ENCODE measurements around the gene KLHDC7A. TPM values are rescaled to one million over a fixed set of nuclear protein-coding genes. Genes with fewer than 3 reads are reported as not detected.
A peak's percentile ranks its signal among the peaks of the same experiment; 100 is the strongest.

Gene KLHDC7A
- total and polyA plus RNA-seq, 10 of the 15 experiments (the other 5 are each of a cell fraction or from before 2014, with no cell fraction given) = not detected

DNA sequence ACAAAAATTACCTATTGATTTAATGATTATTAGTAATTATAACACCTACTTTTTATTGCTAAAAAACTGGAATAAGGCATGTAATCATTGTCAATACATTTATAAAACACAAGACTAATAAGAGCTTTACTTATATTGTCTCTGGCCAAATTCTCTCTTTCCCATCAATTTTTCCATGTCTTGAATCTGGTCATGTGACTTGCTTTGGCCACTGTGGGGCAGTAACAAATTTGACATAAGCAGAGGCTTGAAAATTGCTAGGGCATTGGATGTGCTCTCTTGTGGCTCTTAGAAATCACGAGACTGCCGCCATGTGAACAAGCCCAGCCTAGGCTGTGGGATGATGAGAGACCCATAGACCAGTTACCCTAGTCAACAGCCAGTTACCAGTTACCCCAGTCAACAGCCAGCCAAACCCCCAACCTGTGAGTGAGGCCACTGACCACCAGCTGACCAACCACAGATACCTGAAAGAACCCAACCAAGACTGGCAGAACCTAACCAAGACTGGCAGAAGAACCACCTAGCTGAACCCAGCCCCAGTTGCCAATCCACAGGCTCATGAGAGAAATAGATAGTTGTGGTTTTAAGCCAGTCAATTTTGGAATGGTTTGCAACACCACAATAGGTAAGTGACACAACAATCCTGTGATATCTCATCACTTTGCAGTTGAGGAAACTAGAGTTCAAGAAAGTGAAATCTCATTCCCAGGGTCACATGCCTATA, 8.8 kb downstream of the KLHDC7A start (continued):
- no peak for TF ChIP-seq KDM1A (IDR thresholded peaks at IDR 0.05; ENCODE audit: borderline replicate concordance)
- TF ChIP-seq, protein P1, sequence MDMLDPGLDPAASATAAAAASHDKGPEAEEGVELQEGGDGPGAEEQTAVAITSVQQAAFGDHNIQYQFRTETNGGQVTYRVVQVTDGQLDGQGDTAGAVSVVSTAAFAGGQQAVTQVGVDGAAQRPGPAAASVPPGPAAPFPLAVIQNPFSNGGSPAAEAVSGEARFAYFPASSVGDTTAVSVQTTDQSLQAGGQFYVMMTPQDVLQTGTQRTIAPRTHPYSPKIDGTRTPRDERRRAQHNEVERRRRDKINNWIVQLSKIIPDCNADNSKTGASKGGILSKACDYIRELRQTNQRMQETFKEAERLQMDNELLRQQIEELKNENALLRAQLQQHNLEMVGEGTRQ (IDR thresholded peaks at IDR 0.05; ENCODE audit: borderline replicate concordance, low read depth, low read length) = no peak

DNA sequence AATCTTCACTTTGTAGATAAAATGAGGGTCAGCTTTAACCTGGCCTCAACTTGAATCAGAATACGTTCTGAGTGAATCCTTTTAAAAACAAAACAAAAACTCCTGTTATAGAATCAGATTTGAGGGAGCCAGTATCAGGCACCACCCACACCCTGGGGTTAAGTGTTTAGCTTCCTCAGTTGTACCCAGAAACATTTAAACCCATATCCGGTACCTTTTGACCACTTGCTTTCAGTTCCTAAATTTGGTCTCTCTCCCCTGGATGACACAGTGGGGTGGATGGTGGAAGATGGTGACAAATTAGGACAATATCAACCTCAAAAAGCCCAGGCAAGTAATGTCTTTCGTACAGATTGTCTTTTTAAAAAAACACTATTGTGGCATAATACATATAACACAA, 10.4 kb downstream of the KLHDC7A start:
- Histone ChIP-seq H3K27ac (ENCODE audit: control insufficient read depth, insufficient read depth) (no peak overlapping the region), H2AFZ (ENCODE audit: control insufficient read depth, low read depth, low read length) (no peak overlapping the region), H3K9me3 (replicated peaks; ENCODE audit: control insufficient read depth, insufficient read depth, low read length) (no peaks in the 10 kb centered on the region; the same call in 2 of the 3 replicates), H3K79me2 (ENCODE audit: control insufficient read depth, insufficient read depth, low read length) (no peaks in the 10 kb centered on the region), H3K9ac (ENCODE audit: control insufficient read depth, insufficient read depth, low read length) (no peak overlapping the region), H3K4me3 (no peak overlapping the region), H3K36me3 (ENCODE audit: control insufficient read depth in 2 of 2, insufficient read depth in 2 of 2, low read length in 1 of 2) (no peaks in the 10 kb centered on the region), H3K4me2 (ENCODE audit: control insufficient read depth, insufficient read depth) (no peak overlapping the region), H3K4me1 (ENCODE audit: control insufficient read depth, insufficient read depth, low read length) (no peaks in the 10 kb centered on the region; the same call in 1 of the 2 replicates), H4K20me1 (ENCODE audit: control insufficient read depth, insufficient read depth) (no peaks in the 10 kb centered on the region), H3K27me3 (replicated peaks in 1 of 2; ENCODE audit: control insufficient read depth in 2 of 2, insufficient read depth in 2 of 2, low read length in 1 of 2) (no peaks in the 10 kb centered on the region)
- WGBS (ENCODE audit: insufficient coverage, insufficient replicate concordance, low lambda C conversion rate, missing lambda C conversion rate) = 19% methylated on average over 3 of the region's 3 CpGs
- POLR2A ChIA-PET = no interaction called here
- in situ Hi-C loops (cut with MboI) (no loop called here), intact Hi-C loops (cut with micrococcal nuclease; ENCODE audit: unreplicated experiment) (no loop called here)
- SMC1A ChIA-PET (ENCODE audit: uncharacterized antibody, unreplicated experiment) = no interaction called here
- peak; percentile 52 for FAIRE-seq
- CTCF ChIA-PET = no interaction called here
- no peak for TF ChIP-seq EGR1 (IDR thresholded peaks at IDR 0.05; ENCODE audit: borderline replicate concordance in 1 of 2, low read depth in 2 of 2, low read length in 2 of 2)
- no peak for TF ChIP-seq POU2F2 (IDR thresholded peaks at IDR 0.05; ENCODE audit: borderline replicate concordance, low read depth, low read length)
- TF ChIP-seq RAD21 (IDR thresholded peaks at IDR 0.05; ENCODE audit: insufficient read depth, low read depth, low read length) = no peak
- TF ChIP-seq IKZF2 (IDR thresholded peaks at IDR 0.05) = no peak
- TF ChIP-seq POLR2A (IDR thresholded peaks at IDR 0.05; ENCODE audit: low read depth, low read length) = no peak
- TF ChIP-seq IKZF1 (conservative IDR thresholded peaks at IDR 0.05) = 0 out of 2 replicates have a peak, but pooled peaks have one; percentile 12
- TF ChIP-seq ETV6 (conservative IDR thresholded peaks at IDR 0.05 in 1 of 2, IDR thresholded peaks at IDR 0.05 in 1 of 2; ENCODE audit: borderline replicate concordance in 1 of 2, low read depth in 1 of 2) = no peak
- TF ChIP-seq SMARCA5 (IDR thresholded peaks at IDR 0.05) = no peak
- TF ChIP-seq, protein P2, sequence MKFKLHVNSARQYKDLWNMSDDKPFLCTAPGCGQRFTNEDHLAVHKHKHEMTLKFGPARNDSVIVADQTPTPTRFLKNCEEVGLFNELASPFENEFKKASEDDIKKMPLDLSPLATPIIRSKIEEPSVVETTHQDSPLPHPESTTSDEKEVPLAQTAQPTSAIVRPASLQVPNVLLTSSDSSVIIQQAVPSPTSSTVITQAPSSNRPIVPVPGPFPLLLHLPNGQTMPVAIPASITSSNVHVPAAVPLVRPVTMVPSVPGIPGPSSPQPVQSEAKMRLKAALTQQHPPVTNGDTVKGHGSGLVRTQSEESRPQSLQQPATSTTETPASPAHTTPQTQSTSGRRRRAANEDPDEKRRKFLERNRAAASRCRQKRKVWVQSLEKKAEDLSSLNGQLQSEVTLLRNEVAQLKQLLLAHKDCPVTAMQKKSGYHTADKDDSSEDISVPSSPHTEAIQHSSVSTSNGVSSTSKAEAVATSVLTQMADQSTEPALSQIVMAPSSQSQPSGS (IDR thresholded peaks at IDR 0.05; ENCODE audit: low read length) = no peak
- no peak for TF ChIP-seq RAD51 (IDR thresholded peaks at IDR 0.05)
- no peak for TF ChIP-seq SRF (IDR thresholded peaks at IDR 0.05; ENCODE audit: low read depth in 2 of 2, low read length in 2 of 2)
- TF ChIP-seq RBBP5 (conservative IDR thresholded peaks at IDR 0.05) = no peak
- no peak for TF ChIP-seq CBX5 (IDR thresholded peaks at IDR 0.05; ENCODE audit: low read depth)
- TF ChIP-seq SPI1 (IDR thresholded peaks at IDR 0.05; ENCODE audit: borderline replicate concordance, insufficient read depth, low read depth, low read length) = peak; percentile 78; the same call in 1 of the 2 replicates
- RAD21 ChIA-PET (ENCODE audit: unreplicated experiment) = no interaction called here
- peak; percentile 13 for DNase-seq (ENCODE audit: low read depth, low spot score)
- BruUV-seq (replicated peaks) = no TSS peak
- ATAC-seq = peak; percentile 67

All from GM12878 (cell line).